Superior temporal gyrus (tissue), 1 donor: ENCODE data around the gene FMNL3.
"Not testable (repeated sequence)": the region's sequence is repeated elsewhere in the genome, so short reads cannot be mapped to it uniquely, and the experiment has no call there.

Source experiments
- DNase-seq: peaks from one replicate; pipeline ENCODE4 v3.0.0-alpha.2; 2016; ENCODE audit errors: extremely low spot score

Gene FMNL3

GRCh38 chr12:49632986-49633702 is 74.1 kb downstream of the FMNL3 start:
- no peak for DNase-seq

GRCh38 chr12:49632401-49632800 is 74.8 kb downstream of the FMNL3 start:
- no peak for DNase-seq

- no peak for DNase-seq
These were observed 75.8 kb downstream of the FMNL3 start for GRCh38 chr12:49631336-49631907.

- DNase-seq, result no peak
These were observed 79.3 kb downstream of the FMNL3 start for GRCh38 chr12:49627752-49628360.

- no peak for DNase-seq
These were observed 80.4 kb downstream of the FMNL3 start for GRCh38 chr12:49626836-49627235.

GRCh38 chr12:49626169-49626835 is 80.9 kb downstream of the FMNL3 start:
- DNase-seq, result no peak

GRCh38 chr12:49624921-49625577 is 82.2 kb downstream of the FMNL3 start:
- DNase-seq, result no peak

GRCh38 chr12:49623142-49623904 is 83.9 kb downstream of the FMNL3 start, which contains the start of gene PRPF40B:
PRPF40B (plus strand) TSS chr12:49623561; CDS start chr12:49623591, 30 bp downstream.
- DNase-seq, result peak; percentile 83

GRCh38 chr12:49622501-49623141 is 84.6 kb downstream of the FMNL3 start:
- no peak for DNase-seq

- DNase-seq, result no peak
These were observed 85.3 kb downstream of the FMNL3 start for GRCh38 chr12:49621651-49622500.

- DNase-seq, result no peak
These were observed 87.9 kb downstream of the FMNL3 start for GRCh38 chr12:49619286-49619685.

GRCh38 chr12:49618576-49618975 is 88.6 kb downstream of the FMNL3 start:
- DNase-seq, result no peak

GRCh38 chr12:49616533-49617219 is 90.5 kb downstream of the FMNL3 start:
- no peak for DNase-seq

- DNase-seq, result no peak
These were observed 91.5 kb downstream of the FMNL3 start for GRCh38 chr12:49615725-49616124.

- no peak for DNase-seq
These were observed 95.0 kb downstream of the FMNL3 start for GRCh38 chr12:49612210-49612609.

- not testable (repeated sequence) for DNase-seq
These were observed 96.4 kb downstream of the FMNL3 start for GRCh38 chr12:49610785-49611184.

GRCh38 chr12:49609875-49610154 is 97.4 kb downstream of the FMNL3 start:
- DNase-seq, result no peak

GRCh38 chr12:49609059-49609874 is 97.9 kb downstream of the FMNL3 start:
- DNase-seq, result no peak

- DNase-seq, result not testable (repeated sequence)
These were observed 101.7 kb downstream of the FMNL3 start, which contains the start of gene FAM186B for GRCh38 chr12:49605539-49605938. FAM186B (minus strand) TSS chr12:49605639; CDS start chr12:49605477, 162 bp downstream.
